ENCODE results near the gene CDK1. TPM values are rescaled to one million over a fixed set of nuclear protein-coding genes. Genes with fewer than 3 reads are reported as not detected.
"Not testable (repeated sequence)": the region's sequence is repeated elsewhere in the genome, so short reads cannot be mapped to it uniquely, and the experiment has no call there.

Gene CDK1
- total RNA-seq, 1 experiment from 2014 or later = 365 TPM

GRCh38 chr10:60834401-60834800 is 56.1 kb downstream of the CDK1 start:
- in situ Hi-C loops (cut with HindIII; ENCODE audit: low sequenced_read_pairs) = no loop called here

GRCh38 chr10:60835049-60835448 is 56.8 kb downstream of the CDK1 start:
- in situ Hi-C loops (cut with HindIII; ENCODE audit: low sequenced_read_pairs) = no loop called here
- DNase-seq (ENCODE audit: low spot score) = no peak

More at GRCh38 chr10:60834401-60834800, 56.1 kb downstream of the CDK1 start:
- DNase-seq (ENCODE audit: low spot score) = no peak

- in situ Hi-C loops (cut with HindIII; ENCODE audit: low sequenced_read_pairs); DNase-seq (ENCODE audit: low spot score): not testable (repeated sequence)
Observed at GRCh38 chr10:60841227-60841626, 62.9 kb downstream of the CDK1 start.

GRCh38 chr10:60842694-60843093 is 64.4 kb downstream of the CDK1 start:
- in situ Hi-C loops (cut with HindIII; ENCODE audit: low sequenced_read_pairs) = no loop called here

More at GRCh38 chr10:60842694-60843093, 64.4 kb downstream of the CDK1 start:
- DNase-seq (ENCODE audit: low spot score) = no peak

Other genes with a start within 250 kb of the CDK1 start
- gene RHOBTB1, start 165.7 kb downstream of the CDK1 start, total RNA-seq (2014; rRNA removed; shearing (Covaris generic)) = 149 and 166 TPM in 2 replicates